ENCODE results near the gene MCHR2.
A peak's percentile ranks its signal among the peaks of the same experiment; 100 is the strongest.

MCHR2 gene

GRCh38 chr6:99894815-99895214 lies 99.2 kb downstream of the MCHR2 start:
- Mint-ChIP-seq H3K4me3 (no peak overlapping the region), H3K27ac (no peak overlapping the region), H3K36me3 (ENCODE audit: low read depth) (no peaks in the 10 kb centered on the region), H3K9me3 (no peaks in the 10 kb centered on the region), H3K4me1 (no peaks in the 10 kb centered on the region), H3K27me3 (ENCODE audit: low read depth, poor library complexity) (peaks cover 8% of the 10 kb centered on the region)
- DNase-seq, result no peak
- no peak for TF ChIP-seq CTCF (IDR thresholded peaks at IDR 0.05)

GRCh38 chr6:99887066-99887465 lies 107.0 kb downstream of the MCHR2 start:
- no peak overlapping the region for H3K4me3 Mint-ChIP-seq
- no peak for DNase-seq

GRCh38 chr6:99885051-99885450 lies 109.0 kb downstream of the MCHR2 start:
- DNase-seq, result no peak
- Mint-ChIP-seq H3K27me3 (ENCODE audit: low read depth, poor library complexity) (peaks cover 13% of the 10 kb centered on the region), H3K36me3 (ENCODE audit: low read depth) (no peaks in the 10 kb centered on the region), H3K4me1 (peaks cover 35% of the 10 kb centered on the region), H3K4me3 (no peak overlapping the region), H3K9me3 (no peaks in the 10 kb centered on the region), H3K27ac (peak overlapping the region; percentile 95)
- TF ChIP-seq CTCF (IDR thresholded peaks at IDR 0.05), result no peak

More at GRCh38 chr6:99887066-99887465, 107.0 kb downstream of the MCHR2 start:
- Mint-ChIP-seq H3K4me1 (peaks cover 28% of the 10 kb centered on the region), H3K27ac (no peak overlapping the region), H3K36me3 (ENCODE audit: low read depth) (no peaks in the 10 kb centered on the region), H3K9me3 (no peaks in the 10 kb centered on the region), H3K27me3 (ENCODE audit: low read depth, poor library complexity) (peaks cover 13% of the 10 kb centered on the region)
- TF ChIP-seq CTCF (IDR thresholded peaks at IDR 0.05), result no peak

GRCh38 chr6:99882128-99882702 lies 111.8 kb downstream of the MCHR2 start:
- no peak for TF ChIP-seq CTCF (IDR thresholded peaks at IDR 0.05)
- Mint-ChIP-seq H3K27ac (peak overlapping the region; percentile 29), H3K4me3 (no peak overlapping the region), H3K9me3 (no peaks in the 10 kb centered on the region), H3K27me3 (ENCODE audit: low read depth, poor library complexity) (peaks cover 3% of the 10 kb centered on the region), H3K4me1 (peaks cover 51% of the 10 kb centered on the region), H3K36me3 (ENCODE audit: low read depth) (no peaks in the 10 kb centered on the region)
- peak; percentile 44 for DNase-seq

GRCh38 chr6:99879431-99879830 lies 114.6 kb downstream of the MCHR2 start:
- peaks cover 43% of the 10 kb centered on the region for H3K4me1 Mint-ChIP-seq
- no peak overlapping the region for H3K27ac Mint-ChIP-seq
- no peaks in the 10 kb centered on the region for H3K9me3 Mint-ChIP-seq
- no peak overlapping the region for H3K4me3 Mint-ChIP-seq
- no peaks in the 10 kb centered on the region for H3K36me3 Mint-ChIP-seq (ENCODE audit: low read depth)
- no peak for TF ChIP-seq CTCF (IDR thresholded peaks at IDR 0.05)
- DNase-seq, result no peak
- peaks cover 7% of the 10 kb centered on the region for H3K27me3 Mint-ChIP-seq (ENCODE audit: low read depth, poor library complexity)

- peaks cover 8% of the 10 kb centered on the region for H3K27me3 Mint-ChIP-seq (ENCODE audit: low read depth, poor library complexity)
- no peaks in the 10 kb centered on the region for H3K36me3 Mint-ChIP-seq (ENCODE audit: low read depth)
- no peak for TF ChIP-seq CTCF (IDR thresholded peaks at IDR 0.05)
- H3K9me3 Mint-ChIP-seq, result no peaks in the 10 kb centered on the region
- DNase-seq, result no peak
- peaks cover 17% of the 10 kb centered on the region for H3K4me1 Mint-ChIP-seq
- no peak overlapping the region for H3K27ac Mint-ChIP-seq
- no peak overlapping the region for H3K4me3 Mint-ChIP-seq
These were observed 119.0 kb downstream of the MCHR2 start for GRCh38 chr6:99875068-99875467.

Data from nephron progenitor cell (in vitro differentiated cells).